Measurements from ENCODE around the gene TTLL3. TPM values are rescaled to one million over a fixed set of nuclear protein-coding genes. Genes with fewer than 3 reads are reported as not detected.
"Not testable (repeated sequence)": the region's sequence is repeated elsewhere in the genome, so short reads cannot be mapped to it uniquely, and the experiment has no call there.

The TTLL3 gene
- total RNA-seq, 4 donors from 2014 or later, result 39.0 to 64.6 (median 56.9) TPM

- Histone ChIP-seq H3K4me3 (replicated peaks in 1 of 3) (no peak overlapping the region), H3K27me3 (no peaks in the 10 kb centered on the region), H3K27ac (no peak overlapping the region), H3K4me1 (peaks cover 6 to 14% of the 10 kb centered on the region in 2 donors), H3K36me3 (peaks cover 6% of the 10 kb centered on the region in 2 donors), H3K9me3 (no peaks in the 10 kb centered on the region)
- no peak for DNase-seq
- WGBS, 2 donors, result 59 to 91% methylated on average over 5 to 6 of the region's 6 CpGs
- intact Hi-C loops (cut with DNase I), result no loop called here
- no peak for TF ChIP-seq CTCF (IDR thresholded peaks at IDR 0.05)
- no peak for TF ChIP-seq POLR2A (IDR thresholded peaks at IDR 0.05)
Measured at GRCh38 chr3:9846231-9846630, 36.2 kb downstream of the TTLL3 start.

- H3K9me3 ChIP-seq, result no peaks in the 10 kb centered on the region
- DNase-seq, result no peak
- no peaks in the 10 kb centered on the region for H3K36me3 ChIP-seq
- intact Hi-C loops (cut with DNase I), result no loop called here
- H3K4me1 ChIP-seq, result peaks cover 6 to 17% of the 10 kb centered on the region in 2 donors
- TF ChIP-seq POLR2A (IDR thresholded peaks at IDR 0.05) (no peak), CTCF (IDR thresholded peaks at IDR 0.05) (no peak)
- no peak overlapping the region for H3K27ac ChIP-seq
- no peak overlapping the region for H3K4me3 ChIP-seq (replicated peaks in 1 of 3)
- no peaks in the 10 kb centered on the region for H3K27me3 ChIP-seq
- 90 to 96% methylated on average over 6 of the region's 6 CpGs for WGBS, 2 donors
Measured at GRCh38 chr3:9846931-9847488, 36.9 kb downstream of the TTLL3 start.

GRCh38 chr3:9847870-9848269 is 37.8 kb downstream of the TTLL3 start:
- intact Hi-C loops (cut with DNase I), result not testable (repeated sequence)
- WGBS, 2 donors, result 50 to 58% methylated on average over 8 to 9 of the region's 9 CpGs

GRCh38 chr3:9848860-9849259 is 38.8 kb downstream of the TTLL3 start:
- H3K27ac ChIP-seq; H3K9me3 ChIP-seq; DNase-seq; H3K4me3 ChIP-seq (replicated peaks in 1 of 3); H3K36me3 ChIP-seq; intact Hi-C loops (cut with DNase I); H3K27me3 ChIP-seq: not testable (repeated sequence)
- peak; percentile 30 to 68 (median 47) for TF ChIP-seq CTCF (IDR thresholded peaks at IDR 0.05)
- H3K4me1 ChIP-seq, result peaks cover 3 to 16% of the 10 kb centered on the region in 2 donors
- WGBS, 2 donors, result 38 to 40% methylated on average over 4 of the region's 4 CpGs

More at GRCh38 chr3:9847870-9848269, 37.8 kb downstream of the TTLL3 start:
- DNase-seq; H3K4me3 ChIP-seq (replicated peaks in 1 of 3); H3K9me3 ChIP-seq; H3K27me3 ChIP-seq; H3K36me3 ChIP-seq: not testable (repeated sequence)
- H3K27ac ChIP-seq, result peak overlapping the region in 1 of 3 donors; percentile 5
- peaks cover 7 to 18% of the 10 kb centered on the region in 2 donors for H3K4me1 ChIP-seq

GRCh38 chr3:9851383-9851782 is 41.3 kb downstream of the TTLL3 start:
- H3K36me3 ChIP-seq; DNase-seq; H3K27me3 ChIP-seq; H3K9me3 ChIP-seq; intact Hi-C loops (cut with DNase I); H3K27ac ChIP-seq; H3K4me3 ChIP-seq (replicated peaks in 1 of 3): not testable (repeated sequence)
- 78 to 85% methylated on average over 6 of the region's 6 CpGs for WGBS, 2 donors
- peaks cover 3 to 21% of the 10 kb centered on the region in 2 donors for H3K4me1 ChIP-seq

GRCh38 chr3:9851926-9852325 is 41.9 kb downstream of the TTLL3 start:
- H3K9me3 ChIP-seq; H3K4me3 ChIP-seq (replicated peaks in 1 of 3); H3K27ac ChIP-seq; H3K36me3 ChIP-seq; H3K27me3 ChIP-seq; intact Hi-C loops (cut with DNase I): not testable (repeated sequence)
- peaks cover 3 to 21% of the 10 kb centered on the region in 2 donors for H3K4me1 ChIP-seq
- DNase-seq, result peak; percentile 42 to 58
- 29 to 33% methylated on average over 6 of the region's 6 CpGs for WGBS, 2 donors
